ENCODE results near the gene CIB4. TPM values are rescaled to one million over a fixed set of nuclear protein-coding genes. Genes with fewer than 3 reads are reported as not detected.
A peak's percentile ranks its signal among the peaks of the same experiment; 100 is the strongest.

CIB4 gene
- total RNA-seq, 1 donor from 2014 or later = not detected

DNA sequence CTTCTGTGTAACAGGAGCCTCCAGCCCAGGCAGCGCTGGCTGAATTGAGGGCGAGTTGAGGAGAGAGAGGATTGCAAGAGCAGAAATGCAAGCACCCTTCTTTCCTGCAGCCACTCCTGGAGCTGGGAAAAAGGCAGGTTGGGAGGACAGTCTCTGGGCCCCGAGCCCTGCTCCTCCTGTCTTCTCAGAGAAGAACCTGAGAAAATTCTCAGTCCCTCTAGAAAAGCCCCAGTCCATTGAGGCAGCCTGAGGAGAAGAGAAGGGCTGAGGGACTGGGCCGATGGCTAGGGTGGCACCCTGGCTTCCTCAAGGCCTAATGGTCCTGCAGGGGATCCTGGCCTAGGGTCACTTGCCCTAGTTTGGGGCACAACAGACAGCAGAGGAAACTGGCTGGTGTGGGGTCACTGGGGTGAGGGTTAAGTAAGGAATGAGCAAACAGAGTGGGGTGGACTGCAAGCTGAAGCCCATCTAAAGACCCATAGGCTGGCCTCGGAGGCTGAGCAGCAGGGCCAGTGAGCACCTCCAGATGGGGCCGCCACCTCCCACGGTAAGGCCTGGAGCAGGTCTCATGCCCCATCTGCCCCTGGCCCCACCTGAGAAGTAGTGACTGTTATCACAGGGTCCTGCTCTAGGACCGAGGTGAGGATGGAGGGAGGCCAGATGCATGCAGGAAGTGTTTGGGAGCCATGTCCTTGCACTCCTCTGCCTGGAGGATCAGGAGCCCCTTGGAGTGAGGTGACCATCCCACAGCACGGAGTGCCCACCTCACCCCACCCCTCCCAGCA is 12.4 kb downstream of the CIB4 start:
- no peak overlapping the region for H3K27ac Mint-ChIP-seq (ENCODE audit: unreplicated experiment)
- DNase-seq = no peak
- peaks cover 5% of the 10 kb centered on the region for H3K27me3 Mint-ChIP-seq (ENCODE audit: unreplicated experiment)
- H3K4me1 Mint-ChIP-seq (ENCODE audit: low read depth, unreplicated experiment) = peaks cover 15% of the 10 kb centered on the region
- H3K9me3 Mint-ChIP-seq (ENCODE audit: unreplicated experiment) = no peaks in the 10 kb centered on the region
- no peak overlapping the region for H3K4me3 Mint-ChIP-seq (ENCODE audit: unreplicated experiment)
- H3K36me3 Mint-ChIP-seq (ENCODE audit: unreplicated experiment) = no peaks in the 10 kb centered on the region
- TF ChIP-seq, protein P1, sequence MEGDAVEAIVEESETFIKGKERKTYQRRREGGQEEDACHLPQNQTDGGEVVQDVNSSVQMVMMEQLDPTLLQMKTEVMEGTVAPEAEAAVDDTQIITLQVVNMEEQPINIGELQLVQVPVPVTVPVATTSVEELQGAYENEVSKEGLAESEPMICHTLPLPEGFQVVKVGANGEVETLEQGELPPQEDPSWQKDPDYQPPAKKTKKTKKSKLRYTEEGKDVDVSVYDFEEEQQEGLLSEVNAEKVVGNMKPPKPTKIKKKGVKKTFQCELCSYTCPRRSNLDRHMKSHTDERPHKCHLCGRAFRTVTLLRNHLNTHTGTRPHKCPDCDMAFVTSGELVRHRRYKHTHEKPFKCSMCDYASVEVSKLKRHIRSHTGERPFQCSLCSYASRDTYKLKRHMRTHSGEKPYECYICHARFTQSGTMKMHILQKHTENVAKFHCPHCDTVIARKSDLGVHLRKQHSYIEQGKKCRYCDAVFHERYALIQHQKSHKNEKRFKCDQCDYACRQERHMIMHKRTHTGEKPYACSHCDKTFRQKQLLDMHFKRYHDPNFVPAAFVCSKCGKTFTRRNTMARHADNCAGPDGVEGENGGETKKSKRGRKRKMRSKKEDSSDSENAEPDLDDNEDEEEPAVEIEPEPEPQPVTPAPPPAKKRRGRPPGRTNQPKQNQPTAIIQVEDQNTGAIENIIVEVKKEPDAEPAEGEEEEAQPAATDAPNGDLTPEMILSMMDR (IDR thresholded peaks at IDR 0.05; ENCODE audit: partially characterized antibody, unreplicated experiment) = no peak

DNA sequence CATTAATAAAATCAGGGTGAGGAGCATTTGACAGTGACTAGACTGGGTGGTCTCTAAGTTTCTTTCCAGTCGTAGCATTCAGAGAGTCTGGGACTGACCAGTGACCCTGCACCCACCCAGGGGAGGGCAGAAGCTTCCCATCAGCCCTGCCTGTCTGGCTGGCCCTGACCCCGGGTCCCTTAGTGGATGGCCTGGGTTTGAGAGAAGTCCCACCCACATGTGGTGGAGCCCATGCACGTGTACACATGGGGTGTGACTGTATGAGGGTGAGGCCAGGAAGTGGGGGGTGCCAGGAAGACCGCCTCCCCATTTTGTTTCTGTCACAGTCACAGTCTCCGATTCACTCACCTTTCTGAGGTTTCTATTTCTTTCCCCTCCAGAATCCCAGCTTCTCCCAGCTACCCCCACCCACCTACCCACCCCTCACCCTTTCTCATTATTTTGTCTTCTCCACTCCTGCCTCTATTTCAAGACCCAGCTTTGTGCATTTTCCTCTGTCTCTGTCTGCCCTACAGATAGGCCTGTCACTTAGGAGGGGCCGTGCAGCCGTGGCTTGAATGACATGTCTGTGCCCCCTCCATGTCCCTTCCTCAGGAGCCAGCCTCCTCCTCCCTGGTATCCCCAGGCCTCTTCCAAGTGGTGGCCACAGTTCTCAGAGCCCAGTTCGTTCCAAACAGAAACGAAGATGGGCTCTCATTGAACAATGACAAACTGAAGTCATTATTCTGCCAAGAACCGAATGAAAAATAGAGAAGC is 13.6 kb downstream of the CIB4 start:
- peaks cover 17% of the 10 kb centered on the region for H3K4me1 Mint-ChIP-seq (ENCODE audit: low read depth, unreplicated experiment)
- no peak overlapping the region for H3K4me3 Mint-ChIP-seq (ENCODE audit: unreplicated experiment)
- TF ChIP-seq, protein P1 (IDR thresholded peaks at IDR 0.05; ENCODE audit: partially characterized antibody, unreplicated experiment) = no peak
- H3K9me3 Mint-ChIP-seq (ENCODE audit: unreplicated experiment) = no peaks in the 10 kb centered on the region
- DNase-seq = no peak
- H3K27ac Mint-ChIP-seq (ENCODE audit: unreplicated experiment) = peak overlapping the region; percentile 31
- no peaks in the 10 kb centered on the region for H3K36me3 Mint-ChIP-seq (ENCODE audit: unreplicated experiment)
- H3K27me3 Mint-ChIP-seq (ENCODE audit: unreplicated experiment) = peaks cover 5% of the 10 kb centered on the region

DNA sequence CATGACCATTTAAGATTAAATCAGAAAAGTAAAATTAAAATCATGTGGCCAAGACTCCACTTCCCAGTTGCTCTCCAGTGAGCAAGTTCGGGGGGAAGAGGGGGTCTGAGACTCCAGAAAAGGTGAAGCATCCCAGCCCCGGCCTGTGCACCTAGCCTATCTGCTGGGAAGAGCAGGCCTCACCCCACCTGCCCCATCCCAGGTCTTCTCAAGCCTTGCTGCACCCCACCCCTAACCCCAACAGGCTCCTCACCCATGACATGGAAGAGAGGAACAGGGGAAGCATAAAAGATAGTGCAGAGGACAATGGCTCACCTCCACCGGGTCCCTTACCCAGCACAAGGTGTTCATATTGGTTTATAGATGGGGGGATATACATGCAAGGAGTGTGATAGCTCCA is 14.6 kb downstream of the CIB4 start:
- H3K9me3 Mint-ChIP-seq (ENCODE audit: unreplicated experiment) = peaks cover 2% of the 10 kb centered on the region
- TF ChIP-seq, protein P1 (IDR thresholded peaks at IDR 0.05; ENCODE audit: partially characterized antibody, unreplicated experiment) = no peak
- no peak overlapping the region for H3K27ac Mint-ChIP-seq (ENCODE audit: unreplicated experiment)
- no peak overlapping the region for H3K4me3 Mint-ChIP-seq (ENCODE audit: unreplicated experiment)
- H3K4me1 Mint-ChIP-seq (ENCODE audit: low read depth, unreplicated experiment) = peaks cover 12% of the 10 kb centered on the region
- H3K27me3 Mint-ChIP-seq (ENCODE audit: unreplicated experiment) = peaks cover 5% of the 10 kb centered on the region
- no peak for DNase-seq
- H3K36me3 Mint-ChIP-seq (ENCODE audit: unreplicated experiment) = peaks cover 2% of the 10 kb centered on the region

DNA sequence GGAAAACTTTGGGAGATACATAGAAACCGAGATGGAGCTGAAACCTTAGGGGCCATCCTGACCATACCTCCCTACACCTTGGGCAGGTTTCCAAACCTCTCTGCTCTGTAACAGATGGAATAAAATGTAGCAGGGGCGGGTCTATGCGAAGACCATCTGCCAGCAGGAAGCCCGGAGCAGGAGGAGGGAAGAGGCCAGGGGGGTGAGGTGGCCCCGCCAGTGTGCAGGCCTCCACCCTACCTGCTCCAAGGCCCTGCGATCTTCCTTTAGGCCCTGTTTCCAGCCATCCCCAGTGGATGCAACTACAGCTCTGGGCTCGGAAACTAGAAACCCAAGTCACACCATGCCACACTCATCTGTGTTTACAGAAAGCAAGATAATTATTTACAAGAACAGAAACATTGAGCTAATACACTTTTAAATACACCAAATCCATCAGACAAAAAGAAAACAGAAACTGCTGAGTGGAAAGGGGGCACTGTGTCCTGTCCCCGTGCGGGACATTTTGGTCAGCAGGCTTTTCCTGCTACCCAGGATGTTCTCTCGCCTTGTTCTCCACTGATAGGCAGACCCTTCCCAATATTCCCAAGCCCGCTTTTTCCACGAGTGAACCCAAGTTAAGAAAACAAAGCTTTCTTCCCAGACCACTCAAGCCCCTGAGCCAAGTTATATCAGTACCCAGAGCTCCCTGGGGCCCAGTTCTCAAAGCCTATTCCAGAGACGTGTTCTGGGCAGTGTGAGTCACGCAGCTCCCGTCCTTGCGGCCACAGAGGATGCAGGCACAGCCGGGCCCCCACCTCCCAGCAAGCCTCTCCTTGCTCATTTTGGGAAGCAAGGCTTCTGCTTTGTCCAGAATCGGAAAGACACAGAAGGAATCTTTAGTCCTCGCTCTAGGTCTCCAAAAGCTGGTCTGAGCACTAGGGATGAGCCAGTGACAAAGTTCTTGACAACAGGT is 17.3 kb downstream of the CIB4 start:
- no peak for DNase-seq
- H3K9me3 Mint-ChIP-seq (ENCODE audit: unreplicated experiment) = peaks cover 4% of the 10 kb centered on the region
- H3K4me1 Mint-ChIP-seq (ENCODE audit: low read depth, unreplicated experiment) = peaks cover 16% of the 10 kb centered on the region
- peak overlapping the region; percentile 10 for H3K4me3 Mint-ChIP-seq (ENCODE audit: unreplicated experiment)
- peaks cover 6% of the 10 kb centered on the region for H3K36me3 Mint-ChIP-seq (ENCODE audit: unreplicated experiment)
- H3K27ac Mint-ChIP-seq (ENCODE audit: unreplicated experiment) = peak overlapping the region; percentile 14
- TF ChIP-seq, protein P1 (IDR thresholded peaks at IDR 0.05; ENCODE audit: partially characterized antibody, unreplicated experiment) = no peak
- peaks cover 6% of the 10 kb centered on the region for H3K27me3 Mint-ChIP-seq (ENCODE audit: unreplicated experiment)
